Pons (tissue), 1 donor: ENCODE measurements around the gene AFF2.
"Not testable (repeated sequence)": the region's sequence is repeated elsewhere in the genome, so short reads cannot be mapped to it uniquely, and the experiment has no call there.

ENCODE experiments used
- DNase-seq: peaks from one replicate; pipeline ENCODE4 v3.0.0-alpha.2; 2016; ENCODE audit warnings: low spot score

AFF2 gene

GRCh38 chrX:148854306-148854705 is 353.9 kb downstream of the AFF2 start:
- no peak for DNase-seq

- no peak for DNase-seq
Measured at GRCh38 chrX:148856505-148856904, 356.1 kb downstream of the AFF2 start.

- DNase-seq = peak; percentile 4
Measured at GRCh38 chrX:148865277-148866210, 365.1 kb downstream of the AFF2 start.

- DNase-seq = no peak
Measured at GRCh38 chrX:148867596-148867995, 367.2 kb downstream of the AFF2 start.

- DNase-seq = no peak
Measured at GRCh38 chrX:148871422-148872160, 371.2 kb downstream of the AFF2 start.

- DNase-seq = no peak
Measured at GRCh38 chrX:148872161-148872535, 371.7 kb downstream of the AFF2 start.

GRCh38 chrX:148872881-148873280 is 372.5 kb downstream of the AFF2 start:
- DNase-seq = no peak

- no peak for DNase-seq
Measured at GRCh38 chrX:148874636-148875246, 374.3 kb downstream of the AFF2 start.

- DNase-seq = no peak
Measured at GRCh38 chrX:148878371-148878770, 378.0 kb downstream of the AFF2 start.

- no peak for DNase-seq
Measured at GRCh38 chrX:148885203-148885602, 384.8 kb downstream of the AFF2 start.

GRCh38 chrX:148893395-148893794 is 393.0 kb downstream of the AFF2 start:
- DNase-seq = no peak

GRCh38 chrX:148902581-148902980 is 402.2 kb downstream of the AFF2 start:
- DNase-seq = peak; percentile 1

- DNase-seq = no peak
Measured at GRCh38 chrX:148903176-148903575, 402.8 kb downstream of the AFF2 start.

- no peak for DNase-seq
Measured at GRCh38 chrX:148904421-148905111, 404.1 kb downstream of the AFF2 start.

- DNase-seq = no peak
Measured at GRCh38 chrX:148905400-148905799, 405.0 kb downstream of the AFF2 start.

GRCh38 chrX:148906628-148907027 is 406.2 kb downstream of the AFF2 start:
- not testable (repeated sequence) for DNase-seq

GRCh38 chrX:148909758-148910157 is 409.3 kb downstream of the AFF2 start:
- DNase-seq = no peak

GRCh38 chrX:148913971-148914370 is 413.6 kb downstream of the AFF2 start:
- no peak for DNase-seq

- DNase-seq = no peak
Measured at GRCh38 chrX:148914783-148915182, 414.4 kb downstream of the AFF2 start.

GRCh38 chrX:148915474-148915873 is 415.1 kb downstream of the AFF2 start:
- DNase-seq = no peak

- no peak for DNase-seq
Measured at GRCh38 chrX:148917441-148917840, 417.0 kb downstream of the AFF2 start.

GRCh38 chrX:148923631-148924030 is 423.2 kb downstream of the AFF2 start:
- DNase-seq = no peak
